IPS DF 4.7 (cell line): ENCODE results near the gene CUZD1.

Experiments used
- DNase-seq: peaks from one replicate; pipeline ENCODE4 v3.0.0-alpha.2; 2013; ENCODE audit warnings: low spot score; ENCODE audit errors: extremely low read depth

CUZD1 gene

DNA sequence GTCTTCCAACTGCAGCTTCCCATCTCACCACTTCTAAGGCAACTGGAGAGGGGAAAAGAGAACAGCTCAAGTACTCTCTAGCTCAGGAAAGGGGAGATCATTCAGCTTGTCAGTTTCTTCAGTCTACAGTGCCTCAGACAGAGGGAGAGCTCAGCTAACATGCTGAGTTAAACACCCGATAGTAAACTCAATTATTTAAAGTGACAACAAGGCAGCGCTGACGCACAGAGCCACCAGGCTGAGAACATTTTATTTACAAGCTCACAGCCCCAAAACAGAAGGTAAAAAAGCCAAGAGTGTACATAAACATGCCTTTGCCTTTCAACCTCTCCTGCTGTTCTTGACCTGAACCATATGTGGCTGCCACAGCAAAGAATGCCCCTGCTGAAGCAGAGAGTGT is 10.1 kb upstream of the CUZD1 start:
- DNase-seq, result no peak

DNA sequence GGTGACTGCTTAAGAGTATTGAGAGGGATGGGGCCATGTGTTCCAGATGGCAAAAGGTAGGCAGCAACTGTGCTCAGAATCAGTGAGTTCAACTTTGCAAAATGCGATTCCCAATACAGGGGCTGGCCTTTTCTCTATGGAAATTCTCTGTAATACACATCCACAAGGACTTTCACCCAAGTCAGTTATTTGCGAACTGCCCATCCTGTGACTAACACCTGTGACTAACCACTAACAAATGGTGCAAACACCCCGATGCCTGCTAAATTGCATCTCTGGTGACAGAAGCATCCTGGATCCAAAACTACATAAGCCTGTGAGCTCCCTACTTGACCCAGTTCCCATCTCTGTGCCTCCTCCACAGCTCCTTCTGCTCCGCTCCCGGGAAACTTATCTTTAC is 9.0 kb upstream of the CUZD1 start:
- DNase-seq, result no peak

GRCh38 chr10:122853665-122854313 is 8.1 kb upstream of the CUZD1 start:
- no peak for DNase-seq

DNA sequence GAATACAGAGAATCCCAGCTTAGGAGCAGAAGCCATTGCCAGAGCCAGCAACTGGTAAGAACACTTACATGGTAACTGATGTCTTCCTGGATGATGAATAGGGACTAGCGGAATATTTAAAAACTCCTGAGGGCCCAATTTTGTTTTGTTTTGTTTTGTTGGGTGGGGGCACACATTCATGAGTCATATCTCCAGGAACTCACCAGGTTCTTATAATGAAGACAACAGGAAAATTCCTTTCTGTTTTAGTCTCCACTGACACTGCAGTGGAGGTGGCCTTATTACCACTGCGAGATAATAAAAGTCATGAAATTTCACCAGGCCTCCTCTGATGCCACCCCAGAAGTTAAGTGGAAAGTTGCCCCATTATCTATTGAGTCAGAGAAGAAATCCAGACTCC is 6.6 kb upstream of the CUZD1 start:
- DNase-seq, result no peak

DNA sequence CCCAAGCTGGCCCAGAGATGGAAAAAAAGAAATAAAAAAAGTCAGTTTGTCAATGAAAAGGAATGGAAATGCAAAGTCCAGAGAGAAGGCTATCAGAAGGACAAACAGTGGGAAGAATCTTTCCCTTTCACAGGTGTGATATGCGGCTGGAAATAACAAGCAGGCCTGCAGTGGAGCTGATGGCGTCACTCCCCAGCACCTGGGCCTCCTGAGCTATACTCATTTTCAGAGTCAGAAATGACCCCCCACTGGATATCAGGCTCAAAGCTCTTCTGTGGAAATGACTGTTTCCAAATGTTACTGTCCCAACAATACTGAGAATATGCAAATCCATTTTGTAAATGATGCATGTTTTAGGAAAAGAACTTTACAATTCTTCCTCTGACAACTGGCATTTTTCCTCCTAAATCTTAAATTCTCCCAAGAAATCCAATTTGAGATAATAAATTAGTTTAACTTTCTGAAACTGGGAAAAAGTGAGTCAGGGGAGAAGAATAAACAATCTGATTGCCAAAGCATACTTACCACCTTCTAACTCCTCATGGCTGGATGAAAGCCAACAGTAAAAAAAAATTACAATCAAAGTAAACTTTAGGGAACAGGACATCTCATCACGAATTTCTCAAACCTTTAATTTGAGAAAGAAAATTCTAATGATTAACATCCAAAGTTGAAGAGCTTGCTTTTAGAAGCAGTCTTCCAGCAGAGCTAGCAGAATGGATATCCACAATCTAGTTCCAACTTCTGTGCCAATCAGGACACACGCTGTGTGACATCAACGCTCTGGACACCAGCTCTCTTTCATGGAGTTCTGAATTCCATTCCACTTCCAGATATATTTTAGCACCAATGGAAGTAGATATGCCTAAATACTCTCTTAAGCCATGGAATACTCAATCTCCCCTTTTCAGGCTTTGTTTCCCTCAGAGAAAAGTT is 5.3 kb upstream of the CUZD1 start:
- no peak for DNase-seq

GRCh38 chr10:122849900-122850605 is 4.4 kb upstream of the CUZD1 start:
- DNase-seq, result no peak

GRCh38 chr10:122849090-122849489 is 3.4 kb upstream of the CUZD1 start:
- DNase-seq, result no peak

DNA sequence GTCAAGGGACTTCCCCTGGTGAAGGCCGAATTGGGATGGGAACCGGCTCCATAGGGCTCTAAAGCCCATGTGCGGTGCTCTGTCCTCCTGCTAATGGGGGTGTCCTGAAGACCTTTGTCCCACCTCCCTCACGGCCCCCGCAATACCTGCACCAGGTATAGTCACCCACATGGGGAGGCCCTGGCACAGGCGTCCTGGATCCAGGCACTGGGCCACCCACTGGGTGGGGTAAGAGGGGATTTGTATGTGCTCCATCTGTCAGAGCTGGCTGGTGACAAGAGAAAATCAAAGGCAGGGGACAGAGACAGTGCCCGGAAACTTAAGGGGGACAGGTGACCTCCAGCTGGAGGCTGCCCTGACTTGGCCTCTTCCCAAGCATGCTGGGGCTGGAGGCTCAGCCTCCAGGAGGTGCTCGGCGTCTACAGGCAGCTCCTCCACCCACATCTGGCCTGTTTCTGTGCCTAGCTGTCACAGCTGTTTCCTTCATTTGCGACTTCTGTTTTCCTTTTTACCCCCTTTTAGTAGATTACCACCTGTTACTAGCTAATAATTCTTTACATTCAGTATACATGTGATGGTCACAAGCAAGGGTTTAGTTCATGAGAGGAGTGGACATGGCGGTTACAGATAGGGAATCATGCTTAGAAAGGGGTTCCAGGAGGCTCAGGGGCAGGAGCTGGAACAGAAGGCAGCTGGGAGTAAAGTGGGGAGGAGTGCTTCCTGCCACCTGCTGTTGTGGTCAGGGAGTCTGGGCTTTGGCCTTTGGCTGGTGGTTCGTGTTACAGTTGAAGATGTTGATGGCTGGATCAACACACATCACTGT is 2.3 kb upstream of the CUZD1 start:
- DNase-seq, result no peak

- DNase-seq, result no peak
Measured at GRCh38 chr10:122844146-122844545, 1.5 kb downstream of the CUZD1 start.

- DNase-seq, result no peak
Measured at GRCh38 chr10:122841569-122841968, 4.1 kb downstream of the CUZD1 start.

GRCh38 chr10:122839505-122839904 is 6.2 kb downstream of the CUZD1 start:
- DNase-seq, result no peak

- DNase-seq, result no peak
Measured at GRCh38 chr10:122838880-122839279, 6.8 kb downstream of the CUZD1 start.

DNA sequence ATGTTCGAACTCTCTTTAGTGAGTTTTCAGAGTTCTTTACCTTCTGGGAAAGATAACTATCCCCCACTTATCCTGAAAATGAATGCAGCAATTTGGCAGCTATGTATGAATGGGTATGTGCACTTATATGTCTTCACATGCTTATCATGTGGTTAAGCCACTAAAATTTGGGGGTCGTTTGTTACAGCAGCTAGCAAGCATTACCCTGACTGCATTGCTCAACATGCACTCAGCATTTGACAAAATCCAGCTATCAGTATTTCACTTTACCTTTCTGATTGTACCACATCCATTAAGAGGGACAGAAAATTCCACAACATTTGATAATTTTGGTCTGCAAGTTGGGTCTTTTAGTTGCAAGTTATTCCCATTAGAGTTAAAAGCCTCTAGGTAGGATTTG is 9.7 kb downstream of the CUZD1 start:
- no peak for DNase-seq

GRCh38 chr10:122830965-122831353 is 14.7 kb downstream of the CUZD1 start:
- DNase-seq, result no peak

DNA sequence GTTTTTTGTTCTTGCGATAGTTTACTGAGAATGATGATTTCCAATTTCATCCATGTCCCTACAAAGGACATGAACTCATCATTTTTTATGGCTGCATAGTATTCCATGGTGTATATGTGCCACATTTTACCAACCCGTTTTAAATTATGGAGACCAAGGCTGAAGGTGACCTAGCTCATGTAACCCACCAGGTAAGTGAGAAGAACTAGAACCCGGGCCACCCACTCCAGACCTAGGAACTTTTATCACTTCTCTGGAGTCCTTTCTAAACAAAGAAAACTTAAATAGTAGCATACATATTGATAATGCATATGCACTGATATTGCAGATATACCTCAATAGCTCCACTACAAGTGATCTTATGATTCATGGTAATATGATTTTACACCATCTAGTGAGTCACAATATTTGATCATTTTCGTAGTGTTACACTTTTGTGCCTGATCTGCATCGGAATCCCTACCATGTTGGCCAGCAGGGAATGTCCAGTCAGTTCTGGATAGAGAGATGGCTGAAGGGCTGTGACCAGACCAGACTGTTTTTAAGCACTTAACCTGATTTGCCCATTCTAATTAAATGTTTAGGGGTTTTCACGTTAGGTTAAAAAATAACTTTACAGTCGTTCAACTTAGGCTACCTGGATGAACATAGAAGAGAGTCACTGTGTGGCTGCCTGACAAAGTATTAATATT is 15.2 kb downstream of the CUZD1 start:
- no peak for DNase-seq

DNA sequence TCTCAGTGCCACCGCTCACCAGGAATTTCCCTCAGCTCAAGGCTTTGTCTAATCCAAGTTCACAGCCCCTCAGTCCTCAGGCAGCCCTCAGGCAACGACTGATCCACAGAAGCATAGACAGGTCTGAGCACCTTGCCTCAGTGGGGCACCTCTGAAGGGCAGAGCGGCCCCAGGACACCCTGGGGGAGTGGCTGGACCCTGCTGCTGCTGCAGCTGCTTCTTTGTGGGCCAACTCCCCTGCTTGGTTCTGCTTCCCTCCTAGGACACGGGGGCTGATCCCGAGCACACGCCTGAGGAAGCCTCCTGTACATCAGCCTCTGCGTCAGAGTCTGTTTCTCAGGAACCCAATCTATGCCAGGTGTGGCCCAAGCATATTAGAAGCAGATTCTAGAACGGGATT is 16.2 kb downstream of the CUZD1 start:
- no peak for DNase-seq

- DNase-seq, result no peak
Measured at GRCh38 chr10:122828716-122829255, 16.9 kb downstream of the CUZD1 start.

- no peak for DNase-seq
Measured at GRCh38 chr10:122827302-122827701, 18.4 kb downstream of the CUZD1 start.

GRCh38 chr10:122822973-122823690 is 22.5 kb downstream of the CUZD1 start:
- no peak for DNase-seq

DNA sequence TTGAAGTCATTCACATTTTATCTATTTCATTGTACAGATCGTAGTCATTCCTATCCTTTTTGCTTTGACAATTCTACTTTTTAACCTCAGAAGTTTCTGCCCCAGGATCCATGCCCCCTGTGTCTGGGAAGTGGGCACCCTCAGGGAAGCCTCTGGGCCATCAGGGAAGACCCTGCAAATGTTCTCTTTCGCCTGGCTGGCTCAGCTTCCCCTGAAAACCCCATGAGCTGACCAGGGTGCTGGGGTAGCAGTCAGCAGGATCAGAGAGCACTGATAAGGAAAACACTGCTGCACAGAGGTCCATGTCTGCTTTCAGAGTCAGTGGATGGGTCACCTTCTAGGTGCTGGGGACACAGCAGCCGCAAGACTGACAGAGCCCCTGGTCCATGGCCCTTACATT is 23.8 kb downstream of the CUZD1 start:
- no peak for DNase-seq
